CD4-positive, alpha-beta T cell treated with Interferon alpha-2 for 1 hour (primary cell): Measurements from ENCODE around the gene KRT75.
"Not testable (repeated sequence)": the region's sequence is repeated elsewhere in the genome, so short reads cannot be mapped to it uniquely, and the experiment has no call there.

Experiments
- DNase-seq, 2 donors: peaks; one replicate each; pipeline ENCODE4 v3.0.0-alpha.2; 2020 to 2022

KRT75 gene

DNA sequence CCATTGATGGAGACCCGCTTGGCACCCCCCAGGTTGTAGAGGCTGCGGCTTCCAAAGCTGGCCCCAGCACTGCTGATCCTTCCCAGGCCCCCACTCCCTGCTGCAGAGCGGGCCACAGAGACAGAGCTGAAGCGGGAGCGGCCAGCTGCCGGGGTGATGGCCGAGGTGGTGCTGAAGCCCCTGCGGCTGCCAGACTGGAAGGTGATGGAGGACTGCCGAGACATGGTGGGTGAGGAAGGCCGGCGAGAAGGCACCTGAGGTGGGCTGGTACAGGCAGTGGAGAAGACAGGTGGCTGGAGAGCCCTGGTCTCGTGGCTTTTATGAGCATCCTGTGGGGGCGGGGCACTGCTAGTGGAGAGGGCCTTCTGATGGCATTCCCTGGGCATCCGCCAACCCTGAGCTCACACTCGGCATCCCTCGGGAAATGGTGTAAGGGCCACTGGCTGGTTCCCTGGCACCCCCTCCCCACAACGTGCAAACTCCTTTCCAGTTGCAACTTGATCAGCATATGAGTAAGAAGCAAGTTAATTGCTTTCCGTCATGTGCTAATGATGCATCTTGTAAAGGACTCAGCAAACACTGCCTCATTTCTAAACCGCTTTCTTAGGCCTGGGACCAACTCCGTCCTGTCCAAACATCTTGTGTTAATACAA is at the start of gene KRT75:
Gene KRT75, minus strand, starts transcription at position 291 of the 653 bp plus-strand sequence. Its CDS starts 67 bp downstream, at position 224.
- no peak for DNase-seq

DNA sequence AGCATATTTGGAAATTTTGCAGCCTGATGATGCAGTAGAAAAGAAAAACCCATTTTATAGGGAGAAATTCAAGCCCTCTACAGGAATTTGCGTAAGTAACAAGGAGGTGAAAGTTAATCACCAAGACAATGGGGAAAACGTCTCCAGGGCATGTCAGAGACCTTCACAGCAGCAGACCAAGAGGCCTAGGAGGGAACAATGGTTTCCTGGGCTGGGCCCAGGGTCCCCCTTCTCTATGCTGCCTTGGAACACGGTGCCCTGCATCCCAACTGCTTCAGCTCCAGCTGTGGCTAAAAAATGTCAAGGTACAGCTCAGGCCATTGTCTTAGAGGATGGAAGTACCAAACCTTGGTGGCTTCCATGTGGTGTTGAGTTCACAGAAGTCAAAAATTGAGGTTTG is 45.9 kb upstream of the KRT75 start:
- no peak for DNase-seq

- no peak for DNase-seq
These were observed 43.5 kb upstream of the KRT75 start for GRCh38 chr12:52477651-52478050.

- DNase-seq: no peak
These were observed 40.0 kb upstream of the KRT75 start for GRCh38 chr12:52474212-52474611.

DNA sequence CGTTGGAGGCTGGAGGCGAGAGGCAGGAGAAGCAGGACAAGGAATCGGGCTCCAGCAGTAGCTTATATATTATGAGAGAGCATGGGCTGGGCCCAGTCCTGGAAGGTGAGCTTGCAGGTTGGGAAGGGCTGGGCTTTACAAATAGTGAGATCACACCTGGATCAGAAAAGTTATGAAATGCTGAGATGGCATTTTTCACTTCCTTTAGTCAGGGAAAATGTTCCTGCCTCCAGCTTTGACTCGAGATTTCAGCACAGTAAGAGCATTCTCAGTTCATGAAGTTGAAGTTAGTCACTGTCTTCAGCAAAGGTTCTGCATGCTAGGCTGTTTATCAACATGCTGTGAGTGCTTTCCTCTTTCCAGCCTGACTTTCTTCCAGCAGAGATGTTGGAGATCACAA is 39.6 kb upstream of the KRT75 start, which contains the start of gene KRT6C:
Gene KRT6C, minus strand, starts transcription at position 38 of the 400 bp plus-strand sequence. CDS start 68 bp downstream, outside the sequence.
- DNase-seq: no peak

DNA sequence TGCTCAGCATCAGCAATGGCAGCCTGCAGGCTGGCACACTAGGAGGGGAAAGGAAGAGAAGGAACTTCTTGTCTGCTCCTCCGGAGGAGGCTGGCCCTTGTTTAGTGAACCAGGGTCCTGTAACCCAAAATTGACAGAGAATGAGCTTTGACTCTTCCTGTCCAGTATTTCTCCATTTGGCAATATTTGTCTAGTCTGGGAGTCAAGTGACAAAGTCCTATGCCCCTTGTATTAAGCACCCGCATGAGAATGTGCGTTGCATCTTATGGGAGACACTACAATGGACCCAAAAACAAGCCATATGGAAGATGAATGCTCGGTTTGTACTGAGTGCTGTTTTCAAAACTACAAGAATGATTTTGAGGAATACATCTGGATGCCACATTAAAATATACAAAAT is 35.7 kb upstream of the KRT75 start:
- no peak for DNase-seq

- no peak for DNase-seq
These were observed 30.7 kb upstream of the KRT75 start for GRCh38 chr12:52464897-52465296.

- DNase-seq: no peak
These were observed 27.5 kb upstream of the KRT75 start for GRCh38 chr12:52461693-52462092.

DNA sequence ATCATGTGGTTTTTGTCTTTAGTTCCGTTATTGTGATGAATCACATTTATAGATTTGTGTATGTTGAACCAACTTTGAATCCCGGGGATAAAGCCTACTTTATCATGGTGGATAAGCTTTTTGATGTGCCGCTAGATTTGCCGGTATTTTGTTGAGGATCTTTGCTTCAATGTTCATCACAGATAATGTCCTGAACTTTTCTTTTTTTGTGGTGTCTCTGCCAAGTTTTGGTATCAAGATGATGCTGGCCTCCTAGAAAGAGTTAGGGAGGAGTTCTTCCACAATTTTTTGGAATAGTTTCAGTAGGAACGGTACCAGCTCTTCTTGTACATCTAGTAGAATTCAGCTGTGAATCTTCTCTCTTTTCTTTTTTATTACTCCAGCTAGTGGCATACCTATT is 24.7 kb upstream of the KRT75 start:
- DNase-seq: no peak

DNA sequence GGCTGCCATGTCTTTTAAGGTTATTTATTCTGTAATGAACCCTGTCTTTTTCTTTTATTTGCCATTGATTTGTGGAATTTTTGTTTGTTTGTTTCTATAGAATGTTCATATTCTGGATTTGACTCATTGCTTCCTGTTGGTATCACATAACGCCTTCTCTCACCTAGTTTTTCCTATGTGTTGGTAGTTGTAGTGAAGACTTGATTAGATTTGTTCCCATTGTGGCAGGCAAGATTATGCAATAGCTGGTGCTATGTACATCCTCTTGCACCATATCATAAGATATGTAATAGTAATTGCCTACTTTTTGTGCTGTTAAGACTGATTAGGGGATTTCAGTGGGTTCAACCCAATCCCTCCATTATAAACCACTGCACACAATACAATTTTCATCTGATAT is 21.6 kb upstream of the KRT75 start:
- DNase-seq: no peak

DNA sequence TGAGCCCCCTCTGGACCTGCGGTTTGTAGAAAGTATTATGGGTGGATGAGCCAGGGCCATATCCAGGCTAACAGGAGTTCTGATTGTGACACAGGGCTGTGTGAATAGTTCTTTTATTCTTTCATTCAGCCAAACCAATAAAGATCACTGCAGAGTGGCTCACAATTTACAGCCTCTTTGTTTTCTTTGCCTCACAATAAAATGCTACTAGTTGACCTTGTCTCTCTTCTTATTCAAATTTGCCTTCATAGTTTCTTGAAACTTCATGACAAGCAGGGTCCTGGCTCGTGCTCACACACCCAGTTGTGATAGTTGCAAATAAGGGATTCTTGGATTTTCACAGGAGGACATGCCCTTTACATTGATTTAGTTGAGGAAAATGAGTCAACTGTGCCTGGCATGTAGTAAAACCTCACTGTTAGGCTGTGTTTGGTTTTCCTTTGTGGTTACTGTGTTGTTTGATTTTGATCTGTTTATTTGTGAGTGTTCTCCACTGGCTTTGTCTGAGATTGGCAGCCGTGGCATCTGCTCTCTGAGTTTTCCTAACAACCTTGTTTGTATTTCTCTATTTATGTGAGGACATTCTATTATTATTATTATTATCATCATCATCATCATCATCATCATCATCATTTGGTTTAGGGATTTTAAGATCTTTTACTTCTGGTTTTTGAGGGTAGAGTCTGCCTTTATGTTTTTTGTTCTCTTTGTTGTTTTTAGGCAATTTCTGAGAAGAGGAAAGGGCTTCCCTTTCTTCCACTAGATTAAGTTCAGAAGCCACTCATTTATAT is 20.4 kb upstream of the KRT75 start:
- DNase-seq: no peak

GRCh38 chr12:52452101-52452500 is 17.9 kb upstream of the KRT75 start, which contains the start of gene KRT6B:
KRT6B (minus strand) TSS chr12:52452146; CDS start chr12:52452078, 68 bp downstream.
- no peak for DNase-seq

DNA sequence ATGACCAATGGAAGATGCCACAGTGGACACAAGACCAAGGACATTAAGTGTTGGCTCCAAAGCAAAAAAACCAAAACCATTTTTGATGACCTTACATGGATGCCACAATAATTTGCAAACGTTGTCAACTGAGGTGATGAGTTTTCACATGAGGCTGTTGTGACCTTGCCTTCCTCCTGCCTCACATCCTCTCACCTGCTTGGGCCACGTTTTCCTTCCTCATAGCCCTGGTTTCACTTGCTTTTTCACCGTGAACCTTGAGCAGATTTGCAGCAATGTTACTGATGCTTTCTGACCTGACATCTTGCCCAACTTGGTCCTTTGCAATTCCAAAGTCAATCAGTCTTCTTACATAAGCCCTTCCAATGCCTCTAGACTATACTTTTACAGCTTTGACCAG is 14.1 kb upstream of the KRT75 start:
- no peak for DNase-seq

- not testable (repeated sequence) for DNase-seq
These were observed 13.0 kb upstream of the KRT75 start for GRCh38 chr12:52447196-52447595.

- no peak for DNase-seq
These were observed 12.3 kb upstream of the KRT75 start for GRCh38 chr12:52446367-52447045.

DNA sequence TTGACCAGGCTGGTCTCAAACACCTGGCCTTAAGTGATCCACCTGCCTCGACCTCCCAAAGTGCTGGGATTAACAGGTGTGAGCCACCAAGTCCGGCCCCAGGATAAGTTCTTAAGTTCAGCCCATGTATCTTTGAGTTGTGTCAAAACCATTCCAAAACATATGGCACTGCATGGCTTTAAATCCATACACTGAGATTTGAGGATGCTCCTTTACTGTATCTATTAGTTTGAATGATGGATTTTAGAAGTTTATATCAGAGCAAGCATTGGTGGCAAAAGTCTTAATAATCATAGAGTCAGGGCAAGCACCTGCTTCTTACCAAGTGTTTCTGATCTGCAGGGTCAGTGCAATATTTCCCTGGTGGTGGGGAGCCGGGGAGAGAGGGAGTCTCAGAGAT is 11.7 kb upstream of the KRT75 start:
- no peak for DNase-seq

- DNase-seq: no peak
These were observed 10.8 kb upstream of the KRT75 start for GRCh38 chr12:52444647-52445595.

GRCh38 chr12:52443966-52444365 is 9.8 kb upstream of the KRT75 start:
- no peak for DNase-seq

DNA sequence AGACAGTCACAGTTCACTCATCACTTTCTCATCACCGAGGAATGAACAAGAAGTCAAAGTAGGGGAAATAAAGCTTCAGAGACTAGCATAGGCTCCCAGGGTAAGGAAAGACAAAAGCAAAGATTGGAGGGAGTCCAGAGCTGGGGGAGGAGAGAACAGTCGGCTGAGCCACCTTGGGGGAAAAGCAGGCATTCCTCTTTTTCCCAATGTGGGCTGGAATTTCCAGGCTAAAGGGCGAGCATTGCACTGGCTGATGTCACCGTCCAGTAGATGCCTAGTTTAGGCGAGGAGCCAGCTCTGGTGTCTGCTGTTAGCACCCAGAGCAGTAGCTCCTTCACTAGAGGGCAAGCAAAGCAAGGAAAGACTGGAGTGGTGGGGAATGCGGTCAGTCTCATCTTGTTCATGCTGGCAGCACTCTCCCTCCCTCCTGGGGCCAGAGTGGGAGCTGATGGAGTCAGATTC is 8.5 kb upstream of the KRT75 start:
- no peak for DNase-seq

GRCh38 chr12:52441320-52441911 is 7.2 kb upstream of the KRT75 start:
- DNase-seq: no peak

- no peak for DNase-seq
These were observed 6.7 kb upstream of the KRT75 start for GRCh38 chr12:52440821-52441319.

GRCh38 chr12:52439845-52440244 is 5.7 kb upstream of the KRT75 start:
- DNase-seq: no peak
